Brain microvascular endothelial cell (primary cell): ENCODE data around the gene MYCBP.
A peak's percentile ranks its signal among the peaks of the same experiment; 100 is the strongest.

Experiments used
- DNase-seq: peaks from one replicate; pipeline ENCODE4 v3.0.0-alpha.2; 2020
- H3K27ac ChIP-seq: fragments of 250-450 bp; sonication (Bioruptor Pico); 2 replicates; pipeline ENCODE4 v1.5.1; 2020; ENCODE audit warnings: mild to moderate bottlenecking, moderate library complexity
- H3K27me3 ChIP-seq: fragments of 250-450 bp; sonication (Bioruptor Pico); replicated peaks from 2 replicates; pipeline ENCODE4 v1.5.1; 2020; ENCODE audit warnings: mild to moderate bottlenecking
- H3K36me3 ChIP-seq: fragments of 250-450 bp; sonication (Bioruptor Pico); replicated peaks from 2 replicates; pipeline ENCODE4 v1.5.1; 2020; ENCODE audit warnings: mild to moderate bottlenecking
- H3K4me3 ChIP-seq: 2 replicates; pipeline ENCODE4 v1.5.1; 2011; ENCODE audit warnings: low read depth, mild to moderate bottlenecking, control low read depth, low read length, moderate library complexity
- CTCF ChIP-seq: IDR thresholded peaks from 2 replicates; pipeline ENCODE4 v1.5.1; 2011; ENCODE audit warnings: low read depth, mild to moderate bottlenecking, moderate library complexity, low read length, control low read depth, inconsistent platforms; ENCODE audit errors: missing control alignments
- in situ Hi-C: cut with HindIII; loops from 2 replicates; pipeline ENCODE4 v1.10.0; 2017; ENCODE audit warnings: low sequenced_read_pairs, low pct_ligation_motif_present

MYCBP gene

GRCh38 chr1:38885092-38885491, 11.9 kb upstream of the MYCBP start:
- TF ChIP-seq CTCF = no peak
- H3K36me3 ChIP-seq = no peaks in the 10 kb centered on the region
- no peak for DNase-seq
- in situ Hi-C loops = no loop called here
- no peaks in the 10 kb centered on the region for H3K27me3 ChIP-seq
- H3K4me3 ChIP-seq = no peak overlapping the region
- no peak overlapping the region for H3K27ac ChIP-seq

GRCh38 chr1:38881487-38881886, 8.3 kb upstream of the MYCBP start, which contains the start of gene GJA9:
GJA9 (minus strand) TSS chr1:38881587; CDS start chr1:38876098, 5,489 bp downstream.
- DNase-seq = no peak
- H3K4me3 ChIP-seq = no peak within 1 kb of the TSS
- no peak within 1 kb of the TSS for H3K27ac ChIP-seq
- H3K36me3 ChIP-seq = no peaks in the 10 kb centered on the region
- H3K27me3 ChIP-seq = no peaks in the 10 kb centered on the region
- no peak for TF ChIP-seq CTCF
- in situ Hi-C loops = no loop called here

GRCh38 chr1:38875811-38876210, 2.7 kb upstream of the MYCBP start:
- H3K36me3 ChIP-seq = no peaks in the 10 kb centered on the region
- H3K4me3 ChIP-seq = no peak overlapping the region
- TF ChIP-seq CTCF = no peak
- no peaks in the 10 kb centered on the region for H3K27me3 ChIP-seq
- in situ Hi-C loops = no loop called here
- no peak for DNase-seq
- no peak overlapping the region for H3K27ac ChIP-seq

- no peak for DNase-seq
- in situ Hi-C loops = no loop called here
- no peaks in the 10 kb centered on the region for H3K36me3 ChIP-seq
- H3K4me3 ChIP-seq = peak overlapping the region; percentile 89
- no peak for TF ChIP-seq CTCF
- H3K27ac ChIP-seq = no peak overlapping the region
- H3K27me3 ChIP-seq = no peaks in the 10 kb centered on the region
Observed at GRCh38 chr1:38872401-38873026, 634 bp downstream of the MYCBP start.

- H3K27ac ChIP-seq = no peak overlapping the region
- no peaks in the 10 kb centered on the region for H3K27me3 ChIP-seq
- in situ Hi-C loops = no loop called here
- no peak overlapping the region for H3K4me3 ChIP-seq
- peaks cover 2% of the 10 kb centered on the region for H3K36me3 ChIP-seq
- no peak for TF ChIP-seq CTCF
- DNase-seq = no peak
Observed at GRCh38 chr1:38870996-38871395, 2.2 kb downstream of the MYCBP start.

GRCh38 chr1:38867208-38867607, 5.9 kb downstream of the MYCBP start:
- Histone ChIP-seq H3K36me3 (peaks cover 2% of the 10 kb centered on the region), H3K4me3 (no peak overlapping the region), H3K27me3 (no peaks in the 10 kb centered on the region), H3K27ac (no peak overlapping the region)
- no peak for TF ChIP-seq CTCF
- in situ Hi-C loops = no loop called here
- DNase-seq = no peak
